ENCODE results near the gene C9orf152. TPM values are rescaled to one million over a fixed set of nuclear protein-coding genes. Genes with fewer than 3 reads are reported as not detected.

C9orf152 gene
- total and polyA plus RNA-seq, 2 of the 13 experiments (the other 11 are each of a cell fraction or from before 2014, with no cell fraction given): 0.24 to 0.48 TPM

- no peak for TF ChIP-seq CSRNP2 (CRISPR knock-in tag; conservative IDR thresholded peaks at IDR 0.05; ENCODE audit: low read depth)
- TF ChIP-seq ZNF609 (CRISPR knock-in tag; IDR thresholded peaks at IDR 0.05; ENCODE audit: borderline replicate concordance): no peak
- TF ChIP-seq KLF13 (CRISPR knock-in tag; IDR thresholded peaks at IDR 0.05): no peak
- TF ChIP-seq ZBTB25 (CRISPR knock-in tag; IDR thresholded peaks at IDR 0.05): no peak
- no peak for TF ChIP-seq CBFB (CRISPR knock-in tag; IDR thresholded peaks at IDR 0.05)
- peak; percentile 67 for TF ChIP-seq SMC3 (IDR thresholded peaks at IDR 0.05; ENCODE audit: low read length)
- TF ChIP-seq BORCS8-MEF2B (CRISPR knock-in tag; IDR thresholded peaks at IDR 0.05): no peak
- TF ChIP-seq RFXANK (CRISPR knock-in tag; IDR thresholded peaks at IDR 0.05): no peak
- no peak for TF ChIP-seq SMYD3 (CRISPR knock-in tag; IDR thresholded peaks at IDR 0.05)
- TF ChIP-seq HOXA9 (CRISPR knock-in tag; IDR thresholded peaks at IDR 0.05; ENCODE audit: borderline replicate concordance): no peak
- no peak for TF ChIP-seq ZNF446 (CRISPR knock-in tag; IDR thresholded peaks at IDR 0.05)
- no peak for TF ChIP-seq STAT5B (CRISPR knock-in tag; IDR thresholded peaks at IDR 0.05)
- TF ChIP-seq SPEN (CRISPR knock-in tag; IDR thresholded peaks at IDR 0.05; ENCODE audit: low read depth): no peak
- TF ChIP-seq ZFP36L2 (CRISPR knock-in tag; IDR thresholded peaks at IDR 0.05): no peak
- TF ChIP-seq ZKSCAN8 (CRISPR knock-in tag; IDR thresholded peaks at IDR 0.05; ENCODE audit: borderline replicate concordance): no peak
- TF ChIP-seq TBP (CRISPR knock-in tag; IDR thresholded peaks at IDR 0.05): no peak
- TF ChIP-seq SNAPC4 (CRISPR knock-in tag; IDR thresholded peaks at IDR 0.05): no peak
- TF ChIP-seq RAD21 (CRISPR knock-in tag; IDR thresholded peaks at IDR 0.05): peak; percentile 63
- TF ChIP-seq ETV5 (CRISPR knock-in tag; IDR thresholded peaks at IDR 0.05; ENCODE audit: borderline replicate concordance): no peak
These were observed 9.7 kb upstream of the C9orf152 start (continued) for GRCh38 chr9:110217656-110218099.

Measured in HepG2 (cell line).